Endothelial cell of umbilical vein (primary cell): ENCODE results near the gene VPS11. TPM values are rescaled to one million over a fixed set of nuclear protein-coding genes. Genes with fewer than 3 reads are reported as not detected.
A peak's percentile ranks its signal among the peaks of the same experiment; 100 is the strongest.

Experiments used
- BruUV-seq: library from RNA; stranded (reverse); fragments of 400-500 nt; replicated peaks from 2 replicates; lab custom pipeline; 2021; lab: Mats Ljungman, UMichigan
- CTCF ChIA-PET: fragments of 300-600, 350-600 bp; sonication (Branson Sonifier 250); formaldehyde crosslinking; loops from one replicate; lab custom pipeline; 2021; ENCODE audit warnings: antibody characterized with exemption, inconsistent platforms; lab: Charles Lee
- POLR2A ChIA-PET: fragments of 300-600, 350-600 bp; sonication (Branson Sonifier 250); formaldehyde crosslinking; loops from one replicate; lab custom pipeline; 2021; ENCODE audit warnings: antibody characterized with exemption, inconsistent platforms; lab: Charles Lee
- DNase-seq: peaks from one replicate; pipeline ENCODE4 v3.0.0-alpha.2; 2011; ENCODE audit warnings: low read depth, low spot score
- FAIRE-seq: peaks from 2 replicates; lab custom pipeline; 2011; peaks lifted over from hg19 to GRCh38; lab: Jason Lieb, UNC
- H2AFZ ChIP-seq: 2 replicates; pipeline ENCODE4 v1.6.0; 2012; ENCODE audit warnings: low read depth, low read length, control low read depth, inconsistent platforms
- H3K27ac ChIP-seq: 2 replicates; pipeline ENCODE4 v1.5.1; 2011; ENCODE audit warnings: low read depth, mild to moderate bottlenecking, control low read depth, low read length, moderate library complexity; ENCODE audit not compliant: insufficient read depth
- H3K27me3 ChIP-seq, 2 experiments: 2 replicates each; pipeline versions ENCODE4 v1.6.0 to v1.6.1; 2011; ENCODE audit warnings: low read length in 2 of 2, mixed read lengths in 1 of 2; ENCODE audit not compliant: control insufficient read depth in 2 of 2, insufficient read depth in 2 of 2
- H3K36me3 ChIP-seq, 2 experiments: 2 replicates in 1 of 2; 3 replicates in 1 of 2; pipeline ENCODE4 v1.5.1; 2011; ENCODE audit warnings: low read length in 2 of 2, mild to moderate bottlenecking in 1 of 2, moderate library complexity in 1 of 2; ENCODE audit not compliant: control insufficient read depth in 2 of 2, insufficient read depth in 2 of 2; ENCODE audit errors: extremely low read depth in 1 of 2
- H3K4me1 ChIP-seq: 3 replicates; pipeline ENCODE4 v1.5.1; 2011; ENCODE audit warnings: mild to moderate bottlenecking, low read length; ENCODE audit not compliant: control insufficient read depth, insufficient read depth; ENCODE audit errors: extremely low read depth
- H3K4me2 ChIP-seq: 2 replicates; pipeline ENCODE4 v1.6.1; 2011; ENCODE audit warnings: low read length, control low read depth, mixed read lengths; ENCODE audit not compliant: insufficient read depth
- H3K4me3 ChIP-seq, 3 experiments: fragments of 200-600 bp in 1 of 3; sonication (generic), shearing (Covaris generic) in 1 of 3; replicated peaks in 1 of 3; 2 replicates each; pipeline ENCODE4 v1.5.1; 2011 to 2016; ENCODE audit warnings: control low read depth in 3 of 3, low read length in 3 of 3, mild to moderate bottlenecking in 2 of 3, inconsistent platforms in 1 of 3, low read depth in 1 of 3, moderate library complexity in 1 of 3; ENCODE audit not compliant: insufficient read depth in 1 of 3
- H3K79me2 ChIP-seq: 2 replicates; pipeline ENCODE4 v1.6.0; 2012; ENCODE audit warnings: low read length, inconsistent platforms; ENCODE audit not compliant: control insufficient read depth, insufficient read depth
- H3K9ac ChIP-seq: replicated peaks from 2 replicates; pipeline ENCODE3; 2011; ENCODE audit warnings: low read length, control low read depth; ENCODE audit not compliant: insufficient read depth; ENCODE audit errors: extremely low read depth
- H3K9me1 ChIP-seq: replicated peaks from 3 replicates; pipeline ENCODE4 v1.6.0; 2011; ENCODE audit warnings: mild to moderate bottlenecking, low read length; ENCODE audit not compliant: control insufficient read depth, insufficient read depth; ENCODE audit errors: extremely low read depth
- H3K9me3 ChIP-seq: replicated peaks from 2 replicates; pipeline ENCODE4 v1.5.1; 2012; ENCODE audit warnings: low read length, inconsistent platforms; ENCODE audit not compliant: control insufficient read depth, insufficient read depth
- H4K20me1 ChIP-seq: replicated peaks from 2 replicates; pipeline ENCODE3; 2011; ENCODE audit warnings: mild to moderate bottlenecking, low read length; ENCODE audit not compliant: control insufficient read depth, insufficient read depth; ENCODE audit errors: extremely low read depth
- EZH2 ChIP-seq: IDR thresholded peaks from 2 replicates; pipeline ENCODE4 v1.6.1; 2012; ENCODE audit warnings: borderline replicate concordance, low read depth, mild to moderate bottlenecking, moderate library complexity, low read length, inconsistent platforms; ENCODE audit not compliant: severe bottlenecking
- FOS ChIP-seq: IDR thresholded peaks from 2 replicates; pipeline ENCODE4 v1.6.1; 2011; ENCODE audit warnings: mild to moderate bottlenecking, low read length, moderate library complexity, borderline replicate concordance; ENCODE audit not compliant: insufficient read depth
- GATA2 ChIP-seq: IDR thresholded peaks from 2 replicates; pipeline ENCODE4 v1.7.0; 2011; ENCODE audit warnings: low read depth, mild to moderate bottlenecking, moderate library complexity, mixed read lengths, low read length; ENCODE audit not compliant: insufficient read length, insufficient read depth
- JUN ChIP-seq: IDR thresholded peaks from 2 replicates; pipeline ENCODE4 v1.6.1; 2011; ENCODE audit warnings: borderline replicate concordance, low read depth; ENCODE audit not compliant: insufficient read length, insufficient read depth
- MAX ChIP-seq: IDR thresholded peaks from 2 replicates; pipeline ENCODE4 v1.6.1; 2011; ENCODE audit not compliant: insufficient read depth, insufficient read length
- MYC ChIP-seq: IDR thresholded peaks from one replicate; pipeline ENCODE4 v1.6.1; 2011; ENCODE audit warnings: mild to moderate bottlenecking, low read depth, low read length
- POLR2A ChIP-seq: IDR thresholded peaks from 2 replicates; pipeline ENCODE4 v1.6.1; 2012; ENCODE audit warnings: low read depth, mild to moderate bottlenecking, control low read depth, low read length
- POLR2AphosphoS5 ChIP-seq: IDR thresholded peaks from 2 replicates; pipeline ENCODE4 v1.6.1; 2012; ENCODE audit warnings: low read depth, mild to moderate bottlenecking, control low read depth, low read length, moderate library complexity; ENCODE audit not compliant: insufficient read depth
- dilution Hi-C: fragments of 300-500 bp; cut with MboI; formaldehyde crosslinking; loops from one replicate; pipeline ENCODE4 v1.15.0; 2019; ENCODE audit warnings: low sequenced_read_pairs; ENCODE audit not compliant: extremely low pct_ligation_motif_present
- intact Hi-C: fragments of 100-400 bp; cut with micrococcal nuclease; formaldehyde crosslinking; loops from one replicate; pipeline ENCODE4 v1.10.0; 2022
- polyA plus RNA-seq, 4 experiments: library from polyadenylated mRNA; depleted of rRNA in 3 of 4; stranded (reverse) in 3 of 4; unstranded in 1 of 4; fragments of >200 nt; gene quantifications; 2 replicates each; pipeline versions ENCODE4 v1.2.1 to v1.2.3, GENCODE V29; 2011 to 2012; ENCODE audit warnings: missing spikeins in 1 of 4
- total RNA-seq: library from RNA; stranded (reverse); gene quantifications from 2 replicates; pipeline ENCODE4 v1.2.3, GENCODE V29; 2021
- TF ChIP-seq, protein P1 (sequence below), 2 donors: IDR thresholded peaks; 1 replicate in 1 of 2; 2 replicates in 1 of 2; pipeline ENCODE4 v1.5.1; 2011; ENCODE audit warnings: low read length in 2 of 2, mild to moderate bottlenecking in 2 of 2, moderate library complexity in 2 of 2, control low read depth in 1 of 2, inconsistent platforms in 1 of 2, low read depth in 1 of 2; ENCODE audit not compliant: insufficient read depth in 1 of 2; ENCODE audit errors: extremely low read depth in 1 of 2

VPS11 gene
- total and polyA plus RNA-seq, 2 donors (not counting 3 experiments of a cell fraction or from before 2014, with no cell fraction given), result 26.4 to 31.0 TPM

GRCh38 chr11:119092880-119093842 is 25.5 kb downstream of the VPS11 start:
- no peaks in the 10 kb centered on the region for H3K9me1 ChIP-seq
- H2AFZ ChIP-seq, result no peak overlapping the region
- intact Hi-C loops, result no loop called here
- TF ChIP-seq EZH2, result no peak
- TF ChIP-seq GATA2, result no peak
- TF ChIP-seq JUN, result no peak
- no peak for TF ChIP-seq MYC
- no peak for TF ChIP-seq POLR2A
- TF ChIP-seq, protein P1, sequence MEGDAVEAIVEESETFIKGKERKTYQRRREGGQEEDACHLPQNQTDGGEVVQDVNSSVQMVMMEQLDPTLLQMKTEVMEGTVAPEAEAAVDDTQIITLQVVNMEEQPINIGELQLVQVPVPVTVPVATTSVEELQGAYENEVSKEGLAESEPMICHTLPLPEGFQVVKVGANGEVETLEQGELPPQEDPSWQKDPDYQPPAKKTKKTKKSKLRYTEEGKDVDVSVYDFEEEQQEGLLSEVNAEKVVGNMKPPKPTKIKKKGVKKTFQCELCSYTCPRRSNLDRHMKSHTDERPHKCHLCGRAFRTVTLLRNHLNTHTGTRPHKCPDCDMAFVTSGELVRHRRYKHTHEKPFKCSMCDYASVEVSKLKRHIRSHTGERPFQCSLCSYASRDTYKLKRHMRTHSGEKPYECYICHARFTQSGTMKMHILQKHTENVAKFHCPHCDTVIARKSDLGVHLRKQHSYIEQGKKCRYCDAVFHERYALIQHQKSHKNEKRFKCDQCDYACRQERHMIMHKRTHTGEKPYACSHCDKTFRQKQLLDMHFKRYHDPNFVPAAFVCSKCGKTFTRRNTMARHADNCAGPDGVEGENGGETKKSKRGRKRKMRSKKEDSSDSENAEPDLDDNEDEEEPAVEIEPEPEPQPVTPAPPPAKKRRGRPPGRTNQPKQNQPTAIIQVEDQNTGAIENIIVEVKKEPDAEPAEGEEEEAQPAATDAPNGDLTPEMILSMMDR (IDR thresholded peaks at IDR 0.05; ENCODE audit: extremely low read depth in 1 of 2, insufficient read depth in 1 of 2, low read depth in 1 of 2, low read length in 2 of 2), result no peak
- TF ChIP-seq POLR2AphosphoS5, result no peak
- no peak for TF ChIP-seq FOS
- no peak for TF ChIP-seq MAX
- no peak overlapping the region for H3K27ac ChIP-seq
- peaks cover 33% of the 10 kb centered on the region for H3K79me2 ChIP-seq
- DNase-seq (peak; percentile 18), FAIRE-seq (no peak)
- H3K4me1 ChIP-seq, result peaks cover 22% of the 10 kb centered on the region
- peak overlapping the region; percentile 84 for H3K9ac ChIP-seq
- no peaks in the 10 kb centered on the region for H3K9me3 ChIP-seq
- peak overlapping the region; percentile 70 to 95 (median 90) for H3K4me3 ChIP-seq
- no peaks in the 10 kb centered on the region for H3K27me3 ChIP-seq
- CTCF ChIA-PET, result interaction anchor here (1.0 to 2.6 kb wide), 5 partner anchors 8 to 231 kb away, joined by 3 to 16 read pairs (median 7); partner anchors contain the start of gene HMBS
- H3K4me2 ChIP-seq, result peak overlapping the region; percentile 95
- dilution Hi-C loops, result no loop called here
- BruUV-seq, result no TSS peak
- H3K36me3 ChIP-seq, result peaks cover 10 to 19% of the 10 kb centered on the region in 2 experiments
- H4K20me1 ChIP-seq, result peaks cover 2% of the 10 kb centered on the region
- POLR2A ChIA-PET, result interaction anchor here (1.0 to 2.7 kb wide), 3 partner anchors 8 to 245 kb away, joined by 3 to 23 read pairs (median 17); partner anchors contain the start of genes HINFP and HMBS
